Gastrocnemius medialis (tissue), 4 donors: ENCODE data around the gene STAT5B.
"Not testable (repeated sequence)": the region's sequence is repeated elsewhere in the genome, so short reads cannot be mapped to it uniquely, and the experiment has no call there.

Experiments used
- POLR2A ChIP-seq, 2 donors: fragments of 450-650 bp; IDR thresholded peaks; one replicate each; pipeline ENCODE4 v1.6.1; 2017; ENCODE audit warnings: antibody characterized with exemption in 2 of 2, mild to moderate bottlenecking in 2 of 2, moderate library complexity in 2 of 2
- TF ChIP-seq, protein P1 (sequence below), 5 experiments: fragments of 450-650 bp in 3 of 5; fragments of 200-600 bp in 2 of 5; sonication (generic) in 2 of 5; IDR thresholded peaks in 4 of 5; conservative IDR thresholded peaks in 1 of 5; 1 replicate in 4 of 5; 2 replicates in 1 of 5; pipeline ENCODE4 v1.5.1; 2016 to 2019; ENCODE audit warnings: antibody characterized with exemption in 5 of 5, mild to moderate bottlenecking in 3 of 5, moderate library complexity in 3 of 5

DNA sequence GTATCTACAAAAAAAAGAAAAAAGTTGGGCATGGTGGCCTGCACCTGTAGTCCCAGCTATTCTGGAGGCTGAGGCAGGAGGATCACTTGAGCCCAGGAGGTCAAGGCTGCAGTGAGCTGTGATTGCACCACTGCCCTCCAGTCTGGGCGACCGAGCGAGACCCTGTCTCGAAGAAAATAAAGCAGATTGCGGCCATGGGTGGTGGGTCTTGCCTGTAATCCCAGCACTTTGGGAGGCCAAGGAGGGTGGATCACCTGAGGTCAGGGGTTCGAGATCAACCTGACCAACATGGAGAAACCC, 28.8 kb upstream of the STAT5B start:
- TF ChIP-seq, protein P1, sequence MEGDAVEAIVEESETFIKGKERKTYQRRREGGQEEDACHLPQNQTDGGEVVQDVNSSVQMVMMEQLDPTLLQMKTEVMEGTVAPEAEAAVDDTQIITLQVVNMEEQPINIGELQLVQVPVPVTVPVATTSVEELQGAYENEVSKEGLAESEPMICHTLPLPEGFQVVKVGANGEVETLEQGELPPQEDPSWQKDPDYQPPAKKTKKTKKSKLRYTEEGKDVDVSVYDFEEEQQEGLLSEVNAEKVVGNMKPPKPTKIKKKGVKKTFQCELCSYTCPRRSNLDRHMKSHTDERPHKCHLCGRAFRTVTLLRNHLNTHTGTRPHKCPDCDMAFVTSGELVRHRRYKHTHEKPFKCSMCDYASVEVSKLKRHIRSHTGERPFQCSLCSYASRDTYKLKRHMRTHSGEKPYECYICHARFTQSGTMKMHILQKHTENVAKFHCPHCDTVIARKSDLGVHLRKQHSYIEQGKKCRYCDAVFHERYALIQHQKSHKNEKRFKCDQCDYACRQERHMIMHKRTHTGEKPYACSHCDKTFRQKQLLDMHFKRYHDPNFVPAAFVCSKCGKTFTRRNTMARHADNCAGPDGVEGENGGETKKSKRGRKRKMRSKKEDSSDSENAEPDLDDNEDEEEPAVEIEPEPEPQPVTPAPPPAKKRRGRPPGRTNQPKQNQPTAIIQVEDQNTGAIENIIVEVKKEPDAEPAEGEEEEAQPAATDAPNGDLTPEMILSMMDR (IDR thresholded peaks at IDR 0.05 in 4 of 5, conservative IDR thresholded peaks at IDR 0.05 in 1 of 5) = not testable (repeated sequence)
- TF ChIP-seq POLR2A (IDR thresholded peaks at IDR 0.05) = not testable (repeated sequence)
